Measurements from ENCODE around the gene SACS. TPM values are rescaled to one million over a fixed set of nuclear protein-coding genes. Genes with fewer than 3 reads are reported as not detected.
"Not testable (repeated sequence)": the region's sequence is repeated elsewhere in the genome, so short reads cannot be mapped to it uniquely, and the experiment has no call there.

The SACS gene
- total and polyA plus RNA-seq, 7 donors: 0.60 to 32.5 (median 20.9) TPM

GRCh38 chr13:23321535-23322241 is 111.8 kb downstream of the SACS start:
- peak overlapping the region; percentile 15 to 62 (median 46) for H3K27ac ChIP-seq
- H3K36me3 ChIP-seq: no peaks in the 10 kb centered on the region
- H3K4me3 ChIP-seq: peak overlapping the region in 3 of 4 donors; percentile 20 to 30 (median 28)
- peaks cover 0 to 34% (median 20%) of the 10 kb centered on the region in 4 donors for H3K4me1 ChIP-seq
- intact Hi-C loops (cut with DNase I): no loop called here
- WGBS, 2 donors: 57 to 66% methylated on average over 6 of the region's 6 CpGs
- DNase-seq: peak; percentile 76
- H3K27me3 ChIP-seq: no peaks in the 10 kb centered on the region
- TF ChIP-seq POLR2AphosphoS5 (IDR thresholded peaks at IDR 0.05) (peak in 1 of 4 donors; percentile 35), POLR2A (IDR thresholded peaks at IDR 0.05) (no peak)
- no peaks in the 10 kb centered on the region for H3K9me3 ChIP-seq

DNA sequence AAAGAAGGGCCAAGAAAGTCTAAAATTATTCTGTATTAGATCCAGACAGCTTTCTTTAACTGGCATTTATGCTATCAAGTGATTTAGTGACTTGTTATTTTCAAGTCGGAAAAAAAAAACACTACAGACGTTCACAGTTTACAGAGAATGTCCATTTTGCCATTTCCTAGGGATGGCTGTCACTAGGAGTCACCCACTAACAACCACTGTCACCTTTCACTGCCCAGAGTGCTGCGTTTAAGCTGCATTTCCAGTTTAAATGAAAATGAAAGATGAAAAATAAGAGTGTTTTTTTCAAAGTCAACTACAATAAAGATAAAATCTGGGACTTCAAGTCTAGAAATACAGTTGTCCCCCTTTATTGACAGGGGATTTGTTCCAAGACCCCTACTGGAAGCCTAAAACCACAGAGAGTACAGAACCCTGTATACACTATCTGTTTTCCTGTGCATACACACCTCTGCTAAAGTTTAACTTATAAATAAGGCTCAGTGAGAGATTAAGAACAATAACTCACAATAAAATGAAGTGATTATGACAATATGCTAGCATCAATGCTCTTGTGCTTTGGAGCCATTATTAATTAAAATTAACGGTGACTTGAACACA is 112.5 kb downstream of the SACS start:
- Histone ChIP-seq H3K27ac (peak overlapping the region; percentile 15 to 62 (median 46)), H3K4me1 (peaks cover 0 to 34% (median 20%) of the 10 kb centered on the region in 4 donors), H3K27me3 (no peaks in the 10 kb centered on the region), H3K4me3 (peak overlapping the region in 3 of 4 donors; percentile 20 to 30 (median 28)), H3K9me3 (no peaks in the 10 kb centered on the region), H3K36me3 (no peaks in the 10 kb centered on the region)
- 49 to 55% methylated on average over 4 of the region's 4 CpGs for WGBS, 2 donors
- intact Hi-C loops (cut with DNase I): no loop called here
- no peak for TF ChIP-seq EP300 (IDR thresholded peaks at IDR 0.05)
- TF ChIP-seq POLR2A (IDR thresholded peaks at IDR 0.05): no peak
- DNase-seq: no peak

DNA sequence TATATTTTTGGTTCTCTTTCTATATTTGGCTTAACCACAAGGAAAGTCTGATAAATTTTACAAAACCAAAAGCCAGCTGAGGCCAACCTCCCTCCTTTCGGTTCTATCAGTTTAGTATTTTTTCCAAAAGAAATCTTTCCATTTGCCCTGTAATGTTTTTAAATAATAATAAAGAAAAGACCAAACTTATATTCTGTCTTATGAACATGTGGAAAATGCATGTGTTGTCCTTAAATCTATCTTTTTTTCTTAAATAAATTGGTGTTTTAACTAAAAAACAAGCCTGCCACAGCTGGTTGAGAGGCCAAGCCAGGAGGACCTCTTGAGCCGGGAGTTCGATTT is 113.6 kb downstream of the SACS start:
- peak overlapping the region in 1 of 4 donors; percentile 28 for H3K27ac ChIP-seq
- intact Hi-C loops (cut with DNase I): no loop called here
- H3K9me3 ChIP-seq: no peaks in the 10 kb centered on the region
- no peak overlapping the region for H3K4me3 ChIP-seq
- no peaks in the 10 kb centered on the region for H3K27me3 ChIP-seq
- no peak for TF ChIP-seq POLR2AphosphoS5 (IDR thresholded peaks at IDR 0.05)
- no peak for TF ChIP-seq POLR2A (IDR thresholded peaks at IDR 0.05)
- TF ChIP-seq, protein P1, sequence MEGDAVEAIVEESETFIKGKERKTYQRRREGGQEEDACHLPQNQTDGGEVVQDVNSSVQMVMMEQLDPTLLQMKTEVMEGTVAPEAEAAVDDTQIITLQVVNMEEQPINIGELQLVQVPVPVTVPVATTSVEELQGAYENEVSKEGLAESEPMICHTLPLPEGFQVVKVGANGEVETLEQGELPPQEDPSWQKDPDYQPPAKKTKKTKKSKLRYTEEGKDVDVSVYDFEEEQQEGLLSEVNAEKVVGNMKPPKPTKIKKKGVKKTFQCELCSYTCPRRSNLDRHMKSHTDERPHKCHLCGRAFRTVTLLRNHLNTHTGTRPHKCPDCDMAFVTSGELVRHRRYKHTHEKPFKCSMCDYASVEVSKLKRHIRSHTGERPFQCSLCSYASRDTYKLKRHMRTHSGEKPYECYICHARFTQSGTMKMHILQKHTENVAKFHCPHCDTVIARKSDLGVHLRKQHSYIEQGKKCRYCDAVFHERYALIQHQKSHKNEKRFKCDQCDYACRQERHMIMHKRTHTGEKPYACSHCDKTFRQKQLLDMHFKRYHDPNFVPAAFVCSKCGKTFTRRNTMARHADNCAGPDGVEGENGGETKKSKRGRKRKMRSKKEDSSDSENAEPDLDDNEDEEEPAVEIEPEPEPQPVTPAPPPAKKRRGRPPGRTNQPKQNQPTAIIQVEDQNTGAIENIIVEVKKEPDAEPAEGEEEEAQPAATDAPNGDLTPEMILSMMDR (IDR thresholded peaks at IDR 0.05): no peak
- TF ChIP-seq EP300 (IDR thresholded peaks at IDR 0.05): no peak
- DNase-seq: no peak
- WGBS, 2 donors: 82 to 91% methylated on average over 3 of the region's 3 CpGs
- peaks cover 0 to 34% (median 20%) of the 10 kb centered on the region in 4 donors for H3K4me1 ChIP-seq
- H3K36me3 ChIP-seq: no peaks in the 10 kb centered on the region

GRCh38 chr13:23314837-23315236 is 118.7 kb downstream of the SACS start:
- H3K27ac ChIP-seq; H3K9me3 ChIP-seq; H3K4me3 ChIP-seq; intact Hi-C loops (cut with DNase I); DNase-seq; H3K36me3 ChIP-seq; H3K27me3 ChIP-seq: not testable (repeated sequence)
- 87 to 92% methylated on average over 6 of the region's 6 CpGs for WGBS, 2 donors
- peaks cover 0 to 11% (median 3%) of the 10 kb centered on the region in 4 donors for H3K4me1 ChIP-seq

DNA sequence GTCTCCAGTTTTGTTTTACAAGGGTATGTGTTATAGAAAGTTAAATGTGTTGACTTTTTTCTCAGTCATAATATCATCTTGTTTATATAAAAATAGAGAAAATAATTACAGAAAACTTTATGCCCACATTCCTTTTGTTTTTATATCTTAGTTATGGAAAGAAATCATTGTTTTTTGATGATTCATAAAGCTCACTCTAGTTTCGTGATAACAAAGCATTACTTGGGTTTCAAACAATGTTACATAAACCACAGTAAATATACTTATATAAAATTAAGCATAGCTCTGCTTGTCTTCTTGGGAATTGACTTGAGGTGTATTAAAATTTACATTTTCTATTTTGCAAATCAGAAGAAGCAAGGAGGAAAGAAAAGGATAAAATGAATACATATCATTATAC is 140.9 kb downstream of the SACS start:
- H3K4me3 ChIP-seq: no peak overlapping the region
- TF ChIP-seq, protein P1 (IDR thresholded peaks at IDR 0.05): no peak
- no peak for TF ChIP-seq EP300 (IDR thresholded peaks at IDR 0.05)
- TF ChIP-seq POLR2A (IDR thresholded peaks at IDR 0.05): no peak
- TF ChIP-seq POLR2AphosphoS5 (IDR thresholded peaks at IDR 0.05): no peak
- 52 to 76% methylated on average over 1 of the region's 1 CpG for WGBS, 2 donors
- intact Hi-C loops (cut with DNase I): no loop called here
- peaks cover 0 to 3% (median 0%) of the 10 kb centered on the region in 4 donors for H3K9me3 ChIP-seq
- H3K27me3 ChIP-seq: no peaks in the 10 kb centered on the region
- no peaks in the 10 kb centered on the region for H3K4me1 ChIP-seq
- no peaks in the 10 kb centered on the region for H3K36me3 ChIP-seq
- no peak for DNase-seq
- H3K27ac ChIP-seq: no peak overlapping the region

- 53 to 67% methylated on average over 5 of the region's 5 CpGs for WGBS, 2 donors
Observed at GRCh38 chr13:23289917-23290357, 143.6 kb downstream of the SACS start.

More at GRCh38 chr13:23289917-23290357, 143.6 kb downstream of the SACS start:
- Histone ChIP-seq H3K4me1 (no peaks in the 10 kb centered on the region), H3K36me3 (no peaks in the 10 kb centered on the region), H3K27me3 (no peaks in the 10 kb centered on the region), H3K27ac (no peak overlapping the region), H3K4me3 (no peak overlapping the region), H3K9me3 (no peaks in the 10 kb centered on the region)
- TF ChIP-seq EP300 (IDR thresholded peaks at IDR 0.05) (no peak), POLR2AphosphoS5 (IDR thresholded peaks at IDR 0.05) (no peak), POLR2A (IDR thresholded peaks at IDR 0.05) (no peak)
- TF ChIP-seq, protein P1 (IDR thresholded peaks at IDR 0.05): no peak
- DNase-seq: no peak
- intact Hi-C loops (cut with DNase I): no loop called here

Data from sigmoid colon (tissue), 7 donors.